ENCODE results near the gene SPSB3.

SPSB3 gene

DNA sequence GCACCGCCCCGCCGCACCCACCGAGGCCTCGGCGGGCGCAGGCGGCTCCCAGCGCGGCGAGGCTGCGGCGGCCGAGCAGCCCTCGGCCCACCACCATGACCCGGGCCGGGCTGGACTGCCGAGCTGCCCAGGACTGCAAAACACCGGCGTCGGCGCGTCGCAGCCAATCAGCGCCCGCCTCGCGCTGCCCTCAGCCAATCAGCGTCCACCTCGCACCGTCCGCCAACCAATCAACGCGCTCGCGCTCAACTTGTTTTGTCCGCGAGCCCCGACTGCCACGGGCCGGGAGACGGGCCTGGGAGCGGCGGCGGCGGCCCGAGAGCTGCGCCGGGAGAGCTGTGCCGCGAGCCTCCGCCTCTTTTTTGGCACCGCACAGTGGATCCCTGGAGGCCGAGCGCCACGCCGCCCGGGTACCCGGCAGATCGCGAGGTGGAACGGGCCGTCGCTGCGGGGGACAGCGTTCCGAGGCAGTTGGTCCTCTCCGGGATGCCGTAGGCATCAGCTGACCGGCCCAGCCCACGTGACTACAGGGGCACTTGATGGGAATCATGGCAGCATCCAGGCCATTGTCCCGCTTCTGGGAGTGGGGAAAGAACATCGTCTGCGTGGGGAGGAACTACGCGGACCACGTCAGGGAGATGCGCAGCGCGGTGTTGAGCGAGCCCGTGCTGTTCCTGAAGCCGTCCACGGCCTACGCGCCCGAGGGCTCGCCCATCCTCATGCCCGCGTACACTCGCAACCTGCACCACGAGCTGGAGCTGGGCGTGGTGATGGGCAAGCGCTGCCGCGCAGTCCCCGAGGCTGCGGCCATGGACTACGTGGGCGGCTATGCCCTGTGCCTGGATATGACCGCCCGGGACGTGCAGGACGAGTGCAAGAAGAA, 44.6 kb upstream of the SPSB3 start, which contains the start of the genes FAHD1 and HAGH (continued):
- TF ChIP-seq ZNF585B (tag by site-specific recombination; IDR thresholded peaks at IDR 0.05) (no peak), ZNF2 (tag by site-specific recombination; IDR thresholded peaks at IDR 0.05) (peak; percentile 97), ZNF776 (tag by site-specific recombination; IDR thresholded peaks at IDR 0.05; ENCODE audit: borderline replicate concordance) (no peak), ZBTB7A (tag by site-specific recombination; IDR thresholded peaks at IDR 0.05; ENCODE audit: low read depth) (0 out of 2 replicates have a peak, but pooled peaks have one; percentile 83), ZNF248 (tag by site-specific recombination; IDR thresholded peaks at IDR 0.05) (no peak), FEZF1 (tag by site-specific recombination; IDR thresholded peaks at IDR 0.05) (peak; percentile 75), ZNF530 (tag by site-specific recombination; IDR thresholded peaks at IDR 0.05; ENCODE audit: low read depth) (no peak), GLI2 (tag by site-specific recombination; IDR thresholded peaks at IDR 0.05; ENCODE audit: borderline replicate concordance, low read depth) (no peak), ZNF132 (tag by site-specific recombination; IDR thresholded peaks at IDR 0.05; ENCODE audit: borderline replicate concordance) (no peak), ZNF23 (tag by site-specific recombination; IDR thresholded peaks at IDR 0.05; ENCODE audit: borderline replicate concordance) (no peak), ZNF211 (tag by site-specific recombination; IDR thresholded peaks at IDR 0.05; ENCODE audit: low read depth) (no peak), ZNF621 (tag by site-specific recombination; IDR thresholded peaks at IDR 0.05) (no peak), ZNF274 (IDR thresholded peaks at IDR 0.05; ENCODE audit: low read length) (no peak), ZNF274 (tag by site-specific recombination; IDR thresholded peaks at IDR 0.05; ENCODE audit: borderline replicate concordance) (no peak), SETDB1 (IDR thresholded peaks at IDR 0.05; ENCODE audit: insufficient read length, low read length) (no peak), ZFHX2 (tag by site-specific recombination; conservative IDR thresholded peaks at IDR 0.05) (peak; percentile 89), ZNF157 (tag by site-specific recombination; IDR thresholded peaks at IDR 0.05) (no peak), ZIC2 (tag by site-specific recombination; IDR thresholded peaks at IDR 0.05) (peak; percentile 95), RBAK (tag by site-specific recombination; IDR thresholded peaks at IDR 0.05) (no peak), ZNF660 (tag by site-specific recombination; IDR thresholded peaks at IDR 0.05) (peak; percentile 90), ZNF223 (tag by site-specific recombination; IDR thresholded peaks at IDR 0.05) (no peak)
- TF ChIP-seq, protein P1, sequence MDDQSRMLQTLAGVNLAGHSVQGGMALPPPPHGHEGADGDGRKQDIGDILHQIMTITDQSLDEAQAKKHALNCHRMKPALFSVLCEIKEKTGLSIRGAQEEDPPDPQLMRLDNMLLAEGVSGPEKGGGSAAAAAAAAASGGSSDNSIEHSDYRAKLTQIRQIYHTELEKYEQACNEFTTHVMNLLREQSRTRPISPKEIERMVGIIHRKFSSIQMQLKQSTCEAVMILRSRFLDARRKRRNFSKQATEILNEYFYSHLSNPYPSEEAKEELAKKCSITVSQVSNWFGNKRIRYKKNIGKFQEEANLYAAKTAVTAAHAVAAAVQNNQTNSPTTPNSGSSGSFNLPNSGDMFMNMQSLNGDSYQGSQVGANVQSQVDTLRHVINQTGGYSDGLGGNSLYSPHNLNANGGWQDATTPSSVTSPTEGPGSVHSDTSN (CRISPR knock-in tag; IDR thresholded peaks at IDR 0.05), result peak; percentile 94
- TF ChIP-seq, protein P2, sequence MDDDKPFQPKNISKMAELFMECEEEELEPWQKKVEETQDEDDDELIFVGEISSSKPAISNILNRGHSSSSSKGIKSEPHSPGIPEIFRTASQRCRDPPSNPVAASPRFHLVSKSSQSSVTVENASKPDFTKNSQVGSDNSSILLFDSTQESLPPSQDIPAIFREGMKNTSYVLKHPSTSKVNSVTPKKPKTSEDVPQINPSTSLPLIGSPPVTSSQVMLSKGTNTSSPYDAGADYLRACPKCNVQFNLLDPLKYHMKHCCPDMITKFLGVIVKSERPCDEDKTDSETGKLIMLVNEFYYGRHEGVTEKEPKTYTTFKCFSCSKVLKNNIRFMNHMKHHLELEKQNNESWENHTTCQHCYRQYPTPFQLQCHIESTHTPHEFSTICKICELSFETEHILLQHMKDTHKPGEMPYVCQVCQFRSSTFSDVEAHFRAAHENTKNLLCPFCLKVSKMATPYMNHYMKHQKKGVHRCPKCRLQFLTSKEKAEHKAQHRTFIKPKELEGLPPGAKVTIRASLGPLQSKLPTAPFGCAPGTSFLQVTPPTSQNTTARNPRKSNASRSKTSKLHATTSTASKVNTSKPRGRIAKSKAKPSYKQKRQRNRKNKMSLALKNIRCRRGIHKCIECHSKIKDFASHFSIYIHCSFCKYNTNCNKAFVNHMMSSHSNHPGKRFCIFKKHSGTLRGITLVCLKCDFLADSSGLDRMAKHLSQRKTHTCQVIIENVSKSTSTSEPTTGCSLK (tag by site-specific recombination; IDR thresholded peaks at IDR 0.05), result no peak
- TF ChIP-seq, protein P3, sequence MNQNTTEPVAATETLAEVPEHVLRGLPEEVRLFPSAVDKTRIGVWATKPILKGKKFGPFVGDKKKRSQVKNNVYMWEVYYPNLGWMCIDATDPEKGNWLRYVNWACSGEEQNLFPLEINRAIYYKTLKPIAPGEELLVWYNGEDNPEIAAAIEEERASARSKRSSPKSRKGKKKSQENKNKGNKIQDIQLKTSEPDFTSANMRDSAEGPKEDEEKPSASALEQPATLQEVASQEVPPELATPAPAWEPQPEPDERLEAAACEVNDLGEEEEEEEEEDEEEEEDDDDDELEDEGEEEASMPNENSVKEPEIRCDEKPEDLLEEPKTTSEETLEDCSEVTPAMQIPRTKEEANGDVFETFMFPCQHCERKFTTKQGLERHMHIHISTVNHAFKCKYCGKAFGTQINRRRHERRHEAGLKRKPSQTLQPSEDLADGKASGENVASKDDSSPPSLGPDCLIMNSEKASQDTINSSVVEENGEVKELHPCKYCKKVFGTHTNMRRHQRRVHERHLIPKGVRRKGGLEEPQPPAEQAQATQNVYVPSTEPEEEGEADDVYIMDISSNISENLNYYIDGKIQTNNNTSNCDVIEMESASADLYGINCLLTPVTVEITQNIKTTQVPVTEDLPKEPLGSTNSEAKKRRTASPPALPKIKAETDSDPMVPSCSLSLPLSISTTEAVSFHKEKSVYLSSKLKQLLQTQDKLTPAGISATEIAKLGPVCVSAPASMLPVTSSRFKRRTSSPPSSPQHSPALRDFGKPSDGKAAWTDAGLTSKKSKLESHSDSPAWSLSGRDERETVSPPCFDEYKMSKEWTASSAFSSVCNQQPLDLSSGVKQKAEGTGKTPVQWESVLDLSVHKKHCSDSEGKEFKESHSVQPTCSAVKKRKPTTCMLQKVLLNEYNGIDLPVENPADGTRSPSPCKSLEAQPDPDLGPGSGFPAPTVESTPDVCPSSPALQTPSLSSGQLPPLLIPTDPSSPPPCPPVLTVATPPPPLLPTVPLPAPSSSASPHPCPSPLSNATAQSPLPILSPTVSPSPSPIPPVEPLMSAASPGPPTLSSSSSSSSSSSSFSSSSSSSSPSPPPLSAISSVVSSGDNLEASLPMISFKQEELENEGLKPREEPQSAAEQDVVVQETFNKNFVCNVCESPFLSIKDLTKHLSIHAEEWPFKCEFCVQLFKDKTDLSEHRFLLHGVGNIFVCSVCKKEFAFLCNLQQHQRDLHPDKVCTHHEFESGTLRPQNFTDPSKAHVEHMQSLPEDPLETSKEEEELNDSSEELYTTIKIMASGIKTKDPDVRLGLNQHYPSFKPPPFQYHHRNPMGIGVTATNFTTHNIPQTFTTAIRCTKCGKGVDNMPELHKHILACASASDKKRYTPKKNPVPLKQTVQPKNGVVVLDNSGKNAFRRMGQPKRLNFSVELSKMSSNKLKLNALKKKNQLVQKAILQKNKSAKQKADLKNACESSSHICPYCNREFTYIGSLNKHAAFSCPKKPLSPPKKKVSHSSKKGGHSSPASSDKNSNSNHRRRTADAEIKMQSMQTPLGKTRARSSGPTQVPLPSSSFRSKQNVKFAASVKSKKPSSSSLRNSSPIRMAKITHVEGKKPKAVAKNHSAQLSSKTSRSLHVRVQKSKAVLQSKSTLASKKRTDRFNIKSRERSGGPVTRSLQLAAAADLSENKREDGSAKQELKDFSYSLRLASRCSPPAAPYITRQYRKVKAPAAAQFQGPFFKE (tag by site-specific recombination; IDR thresholded peaks at IDR 0.05; ENCODE audit: borderline replicate concordance), result 0 out of 2 replicates have a peak, but pooled peaks have one; percentile 69
- TF ChIP-seq, protein P4, sequence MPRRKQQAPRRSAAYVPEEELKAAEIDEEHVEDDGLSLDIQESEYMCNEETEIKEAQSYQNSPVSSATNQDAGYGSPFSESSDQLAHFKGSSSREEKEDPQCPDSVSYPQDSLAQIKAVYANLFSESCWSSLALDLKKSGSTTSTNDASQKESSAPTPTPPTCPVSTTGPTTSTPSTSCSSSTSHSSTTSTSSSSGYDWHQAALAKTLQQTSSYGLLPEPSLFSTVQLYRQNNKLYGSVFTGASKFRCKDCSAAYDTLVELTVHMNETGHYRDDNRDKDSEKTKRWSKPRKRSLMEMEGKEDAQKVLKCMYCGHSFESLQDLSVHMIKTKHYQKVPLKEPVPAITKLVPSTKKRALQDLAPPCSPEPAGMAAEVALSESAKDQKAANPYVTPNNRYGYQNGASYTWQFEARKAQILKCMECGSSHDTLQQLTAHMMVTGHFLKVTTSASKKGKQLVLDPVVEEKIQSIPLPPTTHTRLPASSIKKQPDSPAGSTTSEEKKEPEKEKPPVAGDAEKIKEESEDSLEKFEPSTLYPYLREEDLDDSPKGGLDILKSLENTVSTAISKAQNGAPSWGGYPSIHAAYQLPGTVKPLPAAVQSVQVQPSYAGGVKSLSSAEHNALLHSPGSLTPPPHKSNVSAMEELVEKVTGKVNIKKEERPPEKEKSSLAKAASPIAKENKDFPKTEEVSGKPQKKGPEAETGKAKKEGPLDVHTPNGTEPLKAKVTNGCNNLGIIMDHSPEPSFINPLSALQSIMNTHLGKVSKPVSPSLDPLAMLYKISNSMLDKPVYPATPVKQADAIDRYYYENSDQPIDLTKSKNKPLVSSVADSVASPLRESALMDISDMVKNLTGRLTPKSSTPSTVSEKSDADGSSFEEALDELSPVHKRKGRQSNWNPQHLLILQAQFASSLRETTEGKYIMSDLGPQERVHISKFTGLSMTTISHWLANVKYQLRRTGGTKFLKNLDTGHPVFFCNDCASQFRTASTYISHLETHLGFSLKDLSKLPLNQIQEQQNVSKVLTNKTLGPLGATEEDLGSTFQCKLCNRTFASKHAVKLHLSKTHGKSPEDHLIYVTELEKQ (tag by site-specific recombination; IDR thresholded peaks at IDR 0.05; ENCODE audit: borderline replicate concordance), result peak; percentile 82; the same call in 1 of the 2 replicates
